ENCODE results near the gene WASHC2A.
"Not testable (repeated sequence)": the region's sequence is repeated elsewhere in the genome, so short reads cannot be mapped to it uniquely, and the experiment has no call there.

The WASHC2A gene

GRCh38 chr10:50025627-50026026 lies 42.1 kb upstream of the WASHC2A start:
- Histone ChIP-seq H2AFZ (ENCODE audit: low read depth) (no peak overlapping the region), H3K79me2 (ENCODE audit: insufficient read depth, low read depth) (no peaks in the 10 kb centered on the region)
- TF ChIP-seq CTCF (conservative IDR thresholded peaks at IDR 0.05; ENCODE audit: low read depth, low read length): no peak

GRCh38 chr10:50027195-50027594 lies 40.6 kb upstream of the WASHC2A start:
- H3K27ac ChIP-seq: no peak overlapping the region
- H3K9ac ChIP-seq: no peak overlapping the region
- H2AFZ ChIP-seq (ENCODE audit: low read depth): no peak overlapping the region
- H3K79me2 ChIP-seq (ENCODE audit: insufficient read depth, low read depth): no peaks in the 10 kb centered on the region
- no peaks in the 10 kb centered on the region for H3K27me3 ChIP-seq (ENCODE audit: insufficient read depth, low read depth)
- no peaks in the 10 kb centered on the region for H3K4me1 ChIP-seq (ENCODE audit: low read depth, poor library complexity, severe bottlenecking)
- no peaks in the 10 kb centered on the region for H3K36me3 ChIP-seq (ENCODE audit: insufficient read depth)
- H4K20me1 ChIP-seq (ENCODE audit: insufficient read depth): no peaks in the 10 kb centered on the region
- TF ChIP-seq CTCF (conservative IDR thresholded peaks at IDR 0.05; ENCODE audit: low read depth, low read length): no peak
- H3K4me2 ChIP-seq: no peak overlapping the region
- no peak overlapping the region for H3K4me3 ChIP-seq (IDR thresholded peaks at IDR 0.05; ENCODE audit: insufficient read depth, low read depth, low read length)

More at GRCh38 chr10:50025627-50026026, 42.1 kb upstream of the WASHC2A start:
- Histone ChIP-seq H3K4me2 (no peak overlapping the region), H3K27me3 (ENCODE audit: insufficient read depth, low read depth) (no peaks in the 10 kb centered on the region), H3K4me1 (ENCODE audit: low read depth, poor library complexity, severe bottlenecking) (no peaks in the 10 kb centered on the region), H3K9ac (no peak overlapping the region), H3K4me3 (IDR thresholded peaks at IDR 0.05; ENCODE audit: insufficient read depth, low read depth, low read length) (no peak overlapping the region), H3K27ac (no peak overlapping the region), H3K36me3 (ENCODE audit: insufficient read depth) (no peaks in the 10 kb centered on the region), H4K20me1 (ENCODE audit: insufficient read depth) (no peaks in the 10 kb centered on the region)

- Histone ChIP-seq H3K36me3 (ENCODE audit: insufficient read depth) (no peaks in the 10 kb centered on the region), H4K20me1 (ENCODE audit: insufficient read depth) (no peaks in the 10 kb centered on the region), H3K4me1 (ENCODE audit: low read depth, poor library complexity, severe bottlenecking) (no peaks in the 10 kb centered on the region), H2AFZ (ENCODE audit: low read depth) (no peak overlapping the region), H3K4me2 (no peak overlapping the region), H3K79me2 (ENCODE audit: insufficient read depth, low read depth) (no peaks in the 10 kb centered on the region), H3K27me3 (ENCODE audit: insufficient read depth, low read depth) (no peaks in the 10 kb centered on the region), H3K4me3 (IDR thresholded peaks at IDR 0.05; ENCODE audit: insufficient read depth, low read depth, low read length) (no peak overlapping the region), H3K9ac (no peak overlapping the region), H3K27ac (no peak overlapping the region)
- no peak for TF ChIP-seq CTCF (conservative IDR thresholded peaks at IDR 0.05; ENCODE audit: low read depth, low read length)
Measured at GRCh38 chr10:50033481-50033880, 34.3 kb upstream of the WASHC2A start.

- not testable (repeated sequence) for H3K4me2 ChIP-seq; H4K20me1 ChIP-seq (ENCODE audit: insufficient read depth); H3K4me3 ChIP-seq (IDR thresholded peaks at IDR 0.05; ENCODE audit: insufficient read depth, low read depth, low read length); H2AFZ ChIP-seq (ENCODE audit: low read depth); H3K27me3 ChIP-seq (ENCODE audit: insufficient read depth, low read depth); H3K27ac ChIP-seq; H3K9ac ChIP-seq; H3K79me2 ChIP-seq (ENCODE audit: insufficient read depth, low read depth); H3K36me3 ChIP-seq (ENCODE audit: insufficient read depth); H3K4me1 ChIP-seq (ENCODE audit: low read depth, poor library complexity, severe bottlenecking)
Measured at GRCh38 chr10:50035337-50035736, 32.4 kb upstream of the WASHC2A start.

GRCh38 chr10:50044941-50045664 lies 22.7 kb upstream of the WASHC2A start:
- Histone ChIP-seq H3K27ac (no peak overlapping the region), H3K36me3 (ENCODE audit: insufficient read depth) (no peaks in the 10 kb centered on the region), H4K20me1 (ENCODE audit: insufficient read depth) (no peaks in the 10 kb centered on the region), H3K4me1 (ENCODE audit: low read depth, poor library complexity, severe bottlenecking) (no peaks in the 10 kb centered on the region), H3K9ac (no peak overlapping the region), H3K79me2 (ENCODE audit: insufficient read depth, low read depth) (no peaks in the 10 kb centered on the region), H3K27me3 (ENCODE audit: insufficient read depth, low read depth) (no peaks in the 10 kb centered on the region), H3K4me3 (IDR thresholded peaks at IDR 0.05; ENCODE audit: insufficient read depth, low read depth, low read length) (no peak overlapping the region), H2AFZ (ENCODE audit: low read depth) (no peak overlapping the region), H3K4me2 (no peak overlapping the region)
- no peak for TF ChIP-seq CTCF (conservative IDR thresholded peaks at IDR 0.05; ENCODE audit: low read depth, low read length)

- H3K4me2 ChIP-seq; H4K20me1 ChIP-seq (ENCODE audit: insufficient read depth); H2AFZ ChIP-seq (ENCODE audit: low read depth); H3K4me1 ChIP-seq (ENCODE audit: low read depth, poor library complexity, severe bottlenecking); H3K27ac ChIP-seq; H3K4me3 ChIP-seq (IDR thresholded peaks at IDR 0.05; ENCODE audit: insufficient read depth, low read depth, low read length); H3K36me3 ChIP-seq (ENCODE audit: insufficient read depth); H3K27me3 ChIP-seq (ENCODE audit: insufficient read depth, low read depth); H3K9ac ChIP-seq; H3K79me2 ChIP-seq (ENCODE audit: insufficient read depth, low read depth): not testable (repeated sequence)
Measured at GRCh38 chr10:50046457-50046856, 21.3 kb upstream of the WASHC2A start.

- H3K4me3 ChIP-seq (IDR thresholded peaks at IDR 0.05; ENCODE audit: insufficient read depth, low read depth, low read length); H3K4me1 ChIP-seq (ENCODE audit: low read depth, poor library complexity, severe bottlenecking); H3K27ac ChIP-seq: not testable (repeated sequence)
Measured at GRCh38 chr10:50047594-50047993, 20.2 kb upstream of the WASHC2A start.

More at GRCh38 chr10:50047594-50047993, 20.2 kb upstream of the WASHC2A start:
- H4K20me1 ChIP-seq (ENCODE audit: insufficient read depth); H2AFZ ChIP-seq (ENCODE audit: low read depth); H3K79me2 ChIP-seq (ENCODE audit: insufficient read depth, low read depth); H3K27me3 ChIP-seq (ENCODE audit: insufficient read depth, low read depth); H3K4me2 ChIP-seq; H3K9ac ChIP-seq; H3K36me3 ChIP-seq (ENCODE audit: insufficient read depth): not testable (repeated sequence)

Measured in KMS-11 (cell line).